ENCODE results near the gene DCBLD1.

The DCBLD1 gene

GRCh38 chr6:117469791-117470190 is 12.7 kb upstream of the DCBLD1 start:
- DNase-seq (ENCODE audit: low read depth in 2 of 2, low spot score in 1 of 2), result no peak

- DNase-seq (ENCODE audit: low read depth in 2 of 2, low spot score in 1 of 2), result no peak
Measured at GRCh38 chr6:117472667-117473066, 9.8 kb upstream of the DCBLD1 start.

DNA sequence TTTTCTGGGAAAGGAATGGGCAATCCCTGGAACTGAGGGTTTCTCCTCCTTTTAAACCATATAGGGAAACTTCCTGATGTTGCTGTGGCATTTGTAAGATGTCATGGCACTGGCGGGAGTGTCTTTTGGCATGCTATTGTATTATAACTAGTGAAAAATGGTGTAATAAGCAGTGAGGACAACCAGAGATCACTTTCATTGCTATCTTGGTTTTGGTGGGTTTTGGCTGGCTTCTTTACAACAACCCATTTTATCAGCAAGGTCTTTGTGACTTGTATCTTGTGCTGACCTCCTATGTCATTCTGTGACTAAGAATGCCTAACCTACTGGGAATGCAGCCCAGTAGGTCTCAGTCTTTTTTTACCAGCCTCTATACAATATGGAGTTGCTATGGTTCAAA is 9.1 kb upstream of the DCBLD1 start:
- DNase-seq (ENCODE audit: low read depth in 2 of 2, low spot score in 1 of 2), result no peak

DNA sequence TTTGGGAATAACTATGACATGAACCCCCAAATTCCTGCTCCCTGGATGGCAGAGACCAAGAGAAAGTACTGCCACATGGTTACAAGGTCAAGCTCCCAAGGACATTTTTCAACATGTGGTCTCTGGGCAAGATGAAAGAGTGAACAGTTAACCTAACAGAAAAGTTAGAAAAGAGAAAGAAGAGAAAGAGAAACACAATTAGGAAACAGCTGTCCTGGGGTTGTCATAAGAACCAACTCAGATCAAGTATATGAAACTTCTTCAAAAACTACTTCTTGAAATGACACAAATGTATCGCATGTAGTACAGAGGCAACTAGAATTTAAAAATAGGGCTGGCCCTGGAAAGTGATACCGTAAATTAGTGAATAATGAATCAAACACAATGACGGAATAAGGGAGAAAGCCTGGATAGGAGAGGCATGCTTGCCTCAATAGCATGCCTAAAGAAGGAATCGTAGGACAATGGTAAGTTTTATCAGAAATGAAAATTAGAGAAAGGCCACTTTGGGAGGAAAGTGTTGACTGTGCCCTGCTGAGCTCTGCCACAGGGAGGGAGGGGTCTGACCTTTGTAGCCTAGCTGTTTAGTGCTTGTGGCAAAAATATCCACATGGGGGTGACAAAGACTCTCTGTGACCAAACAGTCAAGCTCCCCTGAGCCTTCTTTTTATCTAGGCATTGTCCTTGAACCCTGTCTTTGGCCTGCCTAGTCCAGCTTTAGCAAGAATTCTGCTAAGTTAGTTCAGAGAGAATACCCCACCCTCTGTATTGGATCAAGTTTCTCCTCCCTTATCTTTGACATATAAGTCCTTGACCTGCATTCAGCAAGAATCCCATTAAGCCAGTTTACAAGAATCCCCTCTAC is 4.3 kb upstream of the DCBLD1 start:
- DNase-seq (ENCODE audit: low read depth in 2 of 2, low spot score in 1 of 2), result no peak

DNA sequence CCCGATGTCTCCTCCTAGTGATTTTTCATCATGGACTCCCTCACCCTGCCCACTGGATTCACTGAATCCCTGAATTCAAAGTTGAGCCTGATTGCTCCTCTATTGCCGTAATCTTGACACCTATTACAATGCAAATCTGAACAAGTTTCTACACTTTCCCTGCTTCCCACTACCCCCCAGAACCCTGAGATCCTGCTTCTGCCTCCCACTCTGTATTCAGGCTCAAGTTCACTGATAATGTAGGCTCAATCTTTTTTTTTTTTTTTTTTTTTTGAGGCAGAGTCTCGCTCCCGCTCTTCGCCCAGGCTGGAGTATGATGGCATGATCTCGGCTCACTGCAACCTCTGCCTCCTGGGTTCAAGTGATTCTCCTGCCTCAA is 3.6 kb upstream of the DCBLD1 start:
- DNase-seq (ENCODE audit: low read depth in 2 of 2, low spot score in 1 of 2), result no peak

DNA sequence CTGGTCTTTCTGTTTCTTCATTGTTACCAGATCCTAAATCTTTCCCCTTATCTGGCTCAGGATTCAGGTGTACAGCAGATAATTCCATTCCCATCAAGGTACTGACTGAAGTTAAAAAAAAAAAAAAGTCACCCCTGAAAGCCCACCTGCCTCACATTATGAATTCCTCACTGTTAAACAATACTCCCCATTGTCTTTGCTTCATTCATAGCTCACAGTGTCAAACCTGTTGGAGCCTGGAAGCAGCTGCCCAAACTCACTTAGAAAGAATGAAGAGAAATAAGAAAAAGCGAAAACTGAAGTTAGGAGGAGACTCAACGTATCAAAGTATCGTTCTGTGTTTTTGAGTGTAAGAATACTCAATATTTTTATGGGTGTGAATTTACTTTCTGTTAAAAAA is 1.8 kb upstream of the DCBLD1 start:
- DNase-seq (ENCODE audit: low read depth in 2 of 2, low spot score in 1 of 2), result no peak

DNA sequence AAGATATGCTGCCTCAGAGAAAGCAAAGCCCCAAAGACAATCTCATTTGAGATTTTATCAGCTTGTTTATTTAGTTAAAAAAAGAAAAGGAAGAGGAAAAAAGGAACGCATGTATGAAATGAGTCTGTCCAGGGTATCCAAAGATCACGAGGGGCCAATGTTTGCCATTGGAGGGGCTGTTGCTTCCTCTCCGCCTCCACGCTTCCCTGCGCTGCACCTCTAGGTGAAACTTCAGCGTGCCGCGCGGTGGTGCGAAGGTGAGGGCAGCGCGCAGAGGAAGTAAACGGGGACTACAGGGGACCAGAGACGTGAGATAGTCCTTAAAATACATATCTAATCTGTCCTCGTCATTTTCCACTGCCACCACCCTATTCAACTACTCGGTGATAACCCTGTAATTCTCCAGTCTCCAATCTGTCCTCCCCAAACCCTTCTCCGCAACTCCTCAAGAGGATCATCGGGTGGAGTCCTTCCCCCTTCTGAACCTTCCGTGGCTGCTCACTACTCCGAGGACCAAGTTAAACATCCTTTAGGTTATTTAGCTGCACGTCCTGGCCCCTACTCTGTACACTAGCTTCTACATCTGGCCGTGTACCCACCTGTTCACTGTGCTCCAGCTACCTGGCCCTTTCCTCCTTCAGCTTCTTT is 1.1 kb upstream of the DCBLD1 start:
- DNase-seq (ENCODE audit: low read depth in 2 of 2, low spot score in 1 of 2), result no peak

DNA sequence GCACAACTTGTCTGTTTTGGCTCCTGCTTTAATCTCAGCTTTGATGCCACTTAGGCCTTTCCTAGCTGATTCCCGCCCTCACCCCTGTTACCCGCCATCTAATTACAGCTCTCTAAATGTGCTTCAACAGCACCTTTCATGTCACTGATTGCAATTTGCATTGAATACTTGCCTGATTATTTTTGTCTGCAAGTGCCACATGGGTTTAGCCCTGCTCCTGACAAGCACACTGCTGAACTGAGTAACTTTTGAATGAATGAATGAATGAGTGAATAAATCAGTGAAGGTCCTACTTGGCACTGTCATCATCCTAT is 591 bp upstream of the DCBLD1 start:
- DNase-seq (ENCODE audit: low read depth in 2 of 2, low spot score in 1 of 2), result no peak

DNA sequence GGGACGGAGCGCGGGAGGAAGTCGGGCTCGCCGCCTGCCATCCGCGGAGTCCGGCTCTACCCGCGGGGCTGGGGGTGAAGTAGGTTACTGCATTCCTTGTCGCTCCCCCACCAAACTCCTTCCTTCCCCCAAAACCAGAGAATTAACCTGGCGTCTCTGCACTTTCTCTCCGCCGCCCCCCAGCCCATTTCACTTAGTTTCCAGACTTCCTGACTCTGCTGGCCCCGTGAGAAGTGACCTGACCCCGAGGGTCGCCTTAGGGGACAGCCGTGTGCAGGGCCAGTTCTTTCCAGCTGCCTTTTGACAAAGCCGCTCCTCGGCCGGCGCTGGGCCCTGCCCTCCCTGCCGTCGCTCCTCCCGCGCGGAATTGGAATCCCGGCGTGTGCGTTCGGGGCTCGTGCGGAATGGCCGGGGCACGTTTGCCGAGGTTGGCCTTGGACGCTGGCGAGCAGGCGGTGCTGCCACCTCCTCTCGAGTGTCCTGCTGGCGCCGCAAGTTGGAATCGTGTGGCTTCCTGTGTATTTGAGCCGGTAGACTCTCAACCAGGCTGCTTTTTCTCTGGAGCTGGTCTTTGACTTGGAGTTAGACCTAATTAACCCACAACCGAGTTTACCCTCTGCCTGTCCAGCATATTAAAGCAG is 650 bp downstream of the DCBLD1 start:
- DNase-seq (ENCODE audit: low read depth in 2 of 2, low spot score in 1 of 2), result no peak

DNA sequence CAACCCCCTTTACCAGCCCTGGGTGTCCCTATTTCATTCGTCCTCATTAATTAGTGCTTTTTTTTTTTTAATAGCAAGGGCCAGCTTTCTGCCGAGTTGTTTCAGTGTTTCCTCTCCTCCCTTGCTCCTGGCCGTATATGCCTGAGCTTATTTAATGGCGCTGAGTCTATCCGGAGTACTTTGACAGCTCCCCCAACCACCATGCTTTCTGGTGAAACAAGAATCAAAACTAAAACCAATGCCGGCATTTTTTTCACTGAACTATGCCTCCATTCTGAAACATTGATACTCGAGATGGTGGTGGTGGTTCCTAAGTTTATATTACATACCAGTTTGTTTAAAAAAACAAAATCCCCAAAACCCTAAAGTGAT is 1.2 kb downstream of the DCBLD1 start:
- DNase-seq (ENCODE audit: low read depth in 2 of 2, low spot score in 1 of 2), result no peak

DNA sequence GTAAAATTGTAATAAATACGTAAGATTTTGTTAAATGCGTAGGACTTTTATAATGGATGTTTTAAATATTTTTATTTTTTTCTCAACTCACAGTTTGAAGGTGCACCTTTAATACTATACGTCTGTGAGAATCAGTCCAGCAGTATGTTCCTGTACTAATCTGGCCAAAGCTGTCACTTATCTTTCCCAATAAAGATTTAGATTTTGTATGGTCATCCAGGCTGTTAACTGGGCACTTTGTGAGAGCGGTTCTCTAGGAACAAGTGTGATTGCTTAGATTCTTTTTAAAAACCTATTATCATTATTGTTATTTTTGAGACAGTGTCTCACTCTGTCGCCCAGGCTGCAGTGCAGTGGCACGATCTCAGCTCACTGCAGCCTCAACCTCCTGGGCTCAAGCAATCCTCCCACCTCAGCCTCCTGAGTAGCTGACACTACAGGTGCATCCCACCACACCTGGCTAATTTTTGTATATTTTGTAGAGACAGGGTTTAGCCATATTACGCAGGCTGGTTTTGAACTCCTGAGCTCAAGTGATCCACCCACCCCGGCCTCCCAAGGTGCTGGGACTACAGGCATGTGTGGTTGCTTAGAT is 1.7 kb downstream of the DCBLD1 start:
- no peak for DNase-seq (ENCODE audit: low read depth in 2 of 2, low spot score in 1 of 2)

GRCh38 chr6:117485433-117485832 is 3.0 kb downstream of the DCBLD1 start:
- DNase-seq (ENCODE audit: low read depth in 2 of 2, low spot score in 1 of 2), result no peak

DNA sequence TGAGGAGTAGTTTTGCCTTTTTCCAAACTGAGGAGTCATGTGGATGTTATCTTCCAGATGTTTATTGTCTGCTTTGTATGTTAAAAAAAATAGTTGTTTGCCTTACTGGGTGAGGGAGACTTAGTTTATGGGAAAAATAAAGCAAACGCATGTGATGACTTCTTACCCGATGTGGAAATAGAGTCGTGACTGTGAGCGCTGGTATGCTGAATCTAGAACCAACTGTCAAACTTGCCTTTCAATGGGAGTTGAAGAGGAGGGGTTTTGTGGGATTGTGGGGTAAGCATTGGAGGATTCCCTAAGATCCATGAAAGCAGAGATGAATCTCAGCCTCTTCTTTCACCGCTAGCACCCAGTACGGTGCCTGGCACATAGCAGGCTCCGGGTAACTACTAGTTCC is 5.3 kb downstream of the DCBLD1 start:
- no peak for DNase-seq (ENCODE audit: low read depth in 2 of 2, low spot score in 1 of 2)

- DNase-seq (ENCODE audit: low read depth in 2 of 2, low spot score in 1 of 2), result no peak
Measured at GRCh38 chr6:117489003-117489402, 6.5 kb downstream of the DCBLD1 start.

DNA sequence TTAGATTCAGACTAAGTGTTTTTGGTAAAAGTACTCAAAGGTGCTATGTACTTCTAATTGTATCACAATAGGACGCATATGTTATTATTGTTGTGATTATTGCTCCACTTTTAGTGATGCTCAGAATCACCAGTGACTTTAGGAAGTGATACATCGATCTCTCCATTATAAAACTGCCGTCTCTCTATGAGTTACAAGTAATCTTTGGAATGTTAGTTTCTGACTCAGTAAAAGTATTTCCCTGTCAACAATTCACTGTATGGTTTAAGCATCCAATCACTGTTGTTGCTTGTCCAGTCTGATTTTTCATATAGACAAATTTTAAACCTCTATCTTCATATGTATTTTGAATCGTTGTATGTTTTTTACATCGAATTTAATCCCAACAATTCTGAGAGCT is 9.4 kb downstream of the DCBLD1 start:
- DNase-seq (ENCODE audit: low read depth in 2 of 2, low spot score in 1 of 2), result no peak

DNA sequence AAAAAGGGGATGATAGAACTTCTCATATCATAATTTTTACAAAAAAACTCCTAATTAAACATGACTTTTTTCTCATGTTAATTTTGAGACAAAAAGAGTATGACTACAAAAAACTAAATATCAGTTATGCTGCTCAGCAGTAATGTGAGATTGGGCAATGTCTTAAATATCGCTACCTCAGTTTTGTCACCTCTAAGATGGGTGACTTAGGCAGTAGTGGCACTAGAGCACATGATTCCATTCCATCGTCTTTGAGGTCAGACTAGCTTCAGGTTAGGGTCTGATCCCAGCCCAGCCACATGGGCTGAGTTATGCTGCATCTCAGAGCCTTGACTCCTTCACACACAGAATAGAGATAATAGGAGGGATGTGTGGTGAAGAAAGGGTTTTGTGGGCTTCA is 11.0 kb downstream of the DCBLD1 start:
- no peak for DNase-seq (ENCODE audit: low read depth in 2 of 2, low spot score in 1 of 2)

- no peak for DNase-seq (ENCODE audit: low read depth in 2 of 2, low spot score in 1 of 2)
Measured at GRCh38 chr6:117494283-117494682, 11.8 kb downstream of the DCBLD1 start.

DNA sequence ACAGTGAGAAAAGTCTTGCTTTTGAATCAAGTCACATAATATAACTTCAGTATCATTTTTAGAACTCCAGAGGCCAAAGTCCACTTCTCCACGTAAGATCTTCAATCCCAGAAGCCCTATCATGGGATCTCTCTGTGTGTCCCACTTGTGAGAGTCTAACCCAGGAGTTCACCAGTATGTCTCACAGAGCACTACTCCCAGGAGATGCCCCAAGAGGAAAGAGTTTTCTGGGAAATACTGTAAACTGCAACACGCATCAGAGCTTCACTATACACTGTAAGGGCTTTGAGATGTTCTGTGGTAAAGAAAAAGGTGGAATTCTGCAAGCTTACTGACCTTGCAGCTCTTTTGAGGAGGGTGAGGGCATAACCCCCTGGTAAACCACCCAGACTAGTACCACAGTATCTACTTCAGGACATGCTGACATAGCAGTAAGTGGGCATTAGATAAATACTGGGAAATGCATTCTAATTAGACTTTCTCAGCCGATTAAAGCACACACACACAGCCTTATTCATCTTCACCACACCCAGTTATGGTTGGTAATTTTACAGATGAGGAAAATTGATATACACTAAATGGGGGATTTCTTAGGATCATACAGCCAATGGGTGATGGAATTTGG is 12.3 kb downstream of the DCBLD1 start:
- no peak for DNase-seq (ENCODE audit: low read depth in 2 of 2, low spot score in 1 of 2)

- DNase-seq (ENCODE audit: low read depth in 2 of 2, low spot score in 1 of 2), result no peak
Measured at GRCh38 chr6:117495425-117495824, 13.0 kb downstream of the DCBLD1 start.

DNA sequence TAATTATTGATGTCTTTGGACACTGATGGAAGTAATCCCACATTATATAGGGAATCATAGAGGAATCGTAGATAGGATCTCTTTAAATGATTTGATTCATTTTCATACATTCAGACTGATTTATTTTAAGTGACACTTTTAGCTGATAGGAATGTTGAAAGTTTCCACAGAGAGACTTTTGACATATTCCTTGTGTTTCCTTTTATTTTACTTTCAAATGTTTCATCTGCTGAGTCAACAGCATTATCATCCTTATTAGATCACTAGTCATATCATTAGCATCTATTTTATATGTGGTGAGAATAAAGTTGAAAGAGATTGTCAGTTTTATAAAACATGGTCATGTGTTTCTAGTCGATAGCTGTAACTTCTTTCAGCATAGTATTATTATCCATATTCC is 13.4 kb downstream of the DCBLD1 start:
- DNase-seq (ENCODE audit: low read depth in 2 of 2, low spot score in 1 of 2), result no peak

GRCh38 chr6:117496383-117496990 is 14.0 kb downstream of the DCBLD1 start:
- no peak for DNase-seq (ENCODE audit: low read depth in 2 of 2, low spot score in 1 of 2)
